Measurements from ENCODE around the gene VEGFD. TPM values are rescaled to one million over a fixed set of nuclear protein-coding genes. Genes with fewer than 3 reads are reported as not detected.
A peak's percentile ranks its signal among the peaks of the same experiment; 100 is the strongest.
"Not testable (repeated sequence)": the region's sequence is repeated elsewhere in the genome, so short reads cannot be mapped to it uniquely, and the experiment has no call there.

The VEGFD gene
- polyA plus RNA-seq, 3 donors: 0.37 to 0.53 (median 0.39) TPM

DNA sequence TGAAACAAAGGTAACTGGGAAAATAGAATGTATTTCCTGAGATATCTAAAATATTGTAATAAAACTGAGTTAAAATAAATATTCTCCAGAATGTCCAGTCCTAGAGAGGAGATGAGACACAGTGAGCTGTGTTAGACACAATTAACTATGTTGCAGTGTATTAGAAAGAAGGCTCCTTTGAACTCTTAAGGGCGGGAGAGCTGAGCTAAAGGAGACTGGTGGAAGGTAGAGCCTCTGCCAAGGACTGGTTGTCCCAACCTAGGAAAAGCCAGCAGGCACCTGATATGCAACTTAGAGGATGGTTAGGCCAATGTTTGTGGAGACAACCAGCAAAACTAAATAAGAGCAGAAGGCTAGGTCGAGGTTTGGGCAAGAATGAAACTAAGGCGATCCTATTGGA, 73.1 kb downstream of the VEGFD start:
- no peak for DNase-seq

DNA sequence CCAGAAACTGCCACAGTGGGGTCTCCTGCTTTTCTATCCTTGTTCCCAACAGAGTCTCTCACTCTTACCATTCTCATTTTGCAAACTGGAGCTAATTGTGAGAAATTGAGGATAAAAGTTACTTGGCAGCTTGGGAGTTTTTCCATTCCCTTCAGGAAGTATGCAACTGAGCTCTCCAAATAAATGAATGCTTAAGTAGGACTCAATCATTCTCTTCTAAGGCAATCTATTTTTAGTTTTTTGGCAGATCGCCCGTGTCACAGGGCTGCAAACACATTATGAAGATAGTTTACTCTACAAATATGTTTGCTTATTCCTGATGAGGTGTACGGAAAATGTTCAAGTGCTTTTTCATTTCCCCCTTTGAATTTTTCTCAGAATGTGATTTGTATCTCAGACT, 74.1 kb downstream of the VEGFD start:
- peak; percentile 52 for DNase-seq

DNA sequence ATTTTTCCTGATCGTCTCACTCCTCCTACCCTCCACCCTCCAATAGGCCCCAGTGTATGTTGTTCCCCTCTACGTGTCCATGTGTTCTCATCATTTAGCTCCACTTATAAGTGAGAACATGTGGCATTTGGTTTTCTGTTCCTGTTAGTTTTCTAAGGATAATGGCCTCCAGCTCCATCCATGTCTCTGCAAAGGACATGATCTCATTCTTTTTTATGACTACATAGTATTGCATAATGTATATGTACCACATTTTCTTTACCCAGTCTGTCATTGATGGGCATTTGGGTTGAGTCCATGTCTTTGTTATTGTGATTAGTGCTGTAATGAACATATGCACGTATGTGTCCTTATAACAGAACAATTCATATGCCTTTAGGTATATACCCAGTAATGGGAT, 78.3 kb downstream of the VEGFD start:
- not testable (repeated sequence) for DNase-seq

DNA sequence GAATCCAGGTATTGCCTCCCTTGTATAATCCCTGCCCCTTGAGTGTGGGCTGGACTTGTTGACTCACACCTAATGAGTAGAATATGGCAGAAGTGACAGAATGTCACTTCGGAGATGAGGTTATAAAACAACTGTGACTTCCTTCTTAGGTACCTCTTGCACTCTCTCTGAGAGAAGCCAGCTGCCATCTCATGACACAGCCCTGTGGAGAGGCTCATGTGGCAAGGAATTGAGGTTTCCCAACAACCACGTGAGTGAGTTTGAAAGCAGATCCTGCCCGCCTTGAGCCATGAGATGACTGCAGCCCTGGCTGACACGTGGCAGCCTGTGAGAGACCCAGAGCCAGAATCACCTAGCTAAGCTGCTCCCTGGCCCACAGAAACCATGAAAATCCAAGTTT, 82.3 kb downstream of the VEGFD start:
- DNase-seq: peak; percentile 9

DNA sequence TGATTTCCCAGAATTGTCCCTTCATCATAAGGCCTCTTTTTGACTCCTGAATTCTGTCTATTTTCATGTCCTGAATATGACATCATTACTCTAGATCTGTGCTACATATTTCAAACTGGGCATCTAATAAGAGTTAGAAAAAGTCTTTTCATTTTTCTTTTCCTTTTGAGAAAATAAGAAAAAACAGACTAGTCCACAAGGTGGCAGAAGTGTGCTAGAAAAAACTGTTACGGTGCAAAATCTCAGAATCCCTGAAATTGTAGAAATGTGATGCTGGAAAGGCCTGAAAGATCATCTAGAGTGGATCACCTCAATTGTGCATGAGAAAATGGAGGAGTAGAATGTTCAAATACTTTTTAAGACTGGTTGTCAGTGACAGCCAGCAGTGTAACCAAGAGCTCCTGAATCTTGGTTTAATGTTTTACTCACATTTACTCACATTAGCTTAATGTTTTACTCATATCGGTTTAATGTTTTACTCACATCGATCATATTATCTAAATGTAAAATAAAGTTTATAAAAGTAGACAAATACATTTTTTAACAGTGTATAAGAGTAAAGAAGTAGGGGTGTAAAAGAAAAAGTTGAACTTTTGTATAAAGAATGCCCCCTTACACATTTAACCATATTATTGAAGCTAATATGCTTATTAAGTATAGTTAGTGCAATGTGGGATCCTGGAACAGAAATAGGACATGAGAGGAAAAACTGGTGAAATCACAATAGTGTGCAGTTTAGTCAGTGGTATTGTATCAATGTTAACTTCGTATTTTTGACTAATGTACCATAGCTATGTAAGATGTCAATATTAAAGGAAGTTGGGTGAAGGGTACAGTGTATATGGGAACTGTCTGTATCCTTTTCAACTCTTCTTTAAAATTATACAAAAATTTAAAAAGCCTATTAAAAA, 84.0 kb downstream of the VEGFD start:
- DNase-seq: peak; percentile 10

DNA sequence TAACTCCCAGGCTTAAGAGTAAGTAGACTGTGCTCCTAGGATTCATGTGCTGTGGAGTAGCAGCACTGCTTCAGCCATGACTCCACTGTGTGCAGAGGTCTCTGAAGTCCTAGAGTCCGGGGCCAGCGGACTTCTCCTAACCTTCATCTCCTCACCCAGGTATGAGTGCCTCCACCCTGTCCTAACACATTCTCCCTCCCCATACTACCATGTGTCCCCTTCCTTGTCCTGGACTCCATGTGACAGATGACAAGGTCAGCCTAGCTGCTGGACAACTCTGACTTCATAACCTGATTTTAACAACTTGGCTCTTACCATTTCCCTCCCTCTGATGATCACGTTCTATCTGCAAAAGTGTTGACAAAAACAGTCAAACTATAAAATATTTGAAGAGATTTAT, 85.4 kb downstream of the VEGFD start:
- DNase-seq: no peak

DNA sequence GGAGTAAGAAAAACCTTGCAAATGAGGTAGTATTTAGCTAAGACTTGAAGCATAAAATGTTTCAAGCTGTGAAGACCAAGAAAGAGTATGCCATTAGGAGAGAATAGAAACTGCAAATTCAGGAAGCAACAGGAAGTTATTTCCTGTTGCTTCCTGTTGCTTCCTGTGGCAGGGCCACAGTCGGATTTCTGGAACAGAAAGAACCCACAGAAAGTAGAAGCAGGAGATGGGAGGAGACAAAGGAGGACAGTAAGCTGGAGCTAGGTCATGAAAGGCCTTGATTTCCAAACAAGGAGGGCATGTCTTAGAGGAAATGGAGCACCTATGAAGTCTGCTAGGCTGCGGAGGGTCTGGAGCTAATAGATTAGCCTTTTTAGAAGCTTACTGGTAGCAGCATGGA, 86.0 kb downstream of the VEGFD start:
- DNase-seq: no peak

Other genes starting within 250 kb of the VEGFD start
- gene ASB9, start 114.3 kb downstream of the VEGFD start, polyA plus RNA-seq (ENCODE audit: insufficient read length in 3 of 3): 10 to 100 TPM; 12.7 to 15.4 (median 14.5) TPM
- not detected for gene ASB11, start 68.8 kb downstream of the VEGFD start, polyA plus RNA-seq (ENCODE audit: insufficient read length in 3 of 3)
- 10 to 100 TPM; 14.4 to 20.4 (median 19.9) TPM for gene PIGA, start 48.9 kb downstream of the VEGFD start, polyA plus RNA-seq (ENCODE audit: insufficient read length in 3 of 3)
- 1 to 10 TPM; 4.2 to 5.1 (median 4.6) TPM for gene PIR, start 108.9 kb upstream of the VEGFD start, polyA plus RNA-seq (ENCODE audit: insufficient read length in 3 of 3)
- gene BMX, start 116.4 kb upstream of the VEGFD start, polyA plus RNA-seq (ENCODE audit: insufficient read length in 3 of 3): under 1 TPM; 0.21 to 0.80 (median 0.34) TPM
- gene ACE2, start 216.5 kb upstream of the VEGFD start, polyA plus RNA-seq (ENCODE audit: insufficient read length in 3 of 3): 10 to 100 TPM; 51.2 to 58.0 (median 51.7) TPM

Measured in renal pelvis (tissue), 4 donors.